Dendritic cell treated with granulocyte-macrophage colony-stimulating factor and Interleukin-4, amounts not matched to agents 40 ng/mL and 50 ng/mL, for 4 days (primary cell): Measurements from ENCODE around the gene ZC3HAV1.
"Not testable (repeated sequence)": the region's sequence is repeated elsewhere in the genome, so short reads cannot be mapped to it uniquely, and the experiment has no call there.

ENCODE experiments used
- H3K27ac Mint-ChIP-seq: one replicate; pipeline ENCODE4 v1.8.0; 2022; ENCODE audit warnings: mild to moderate bottlenecking, mixed read lengths
- H3K27me3 Mint-ChIP-seq: one replicate; pipeline ENCODE4 v1.8.0; 2022; ENCODE audit warnings: mild to moderate bottlenecking, mixed read lengths
- H3K36me3 Mint-ChIP-seq: one replicate; pipeline ENCODE4 v1.8.0; 2022; ENCODE audit warnings: low read depth, mixed read lengths
- H3K4me1 Mint-ChIP-seq: one replicate; pipeline ENCODE4 v1.8.0; 2022; ENCODE audit warnings: low read depth, mixed read lengths
- H3K4me3 Mint-ChIP-seq: one replicate; pipeline ENCODE4 v1.8.0; 2022; ENCODE audit warnings: mild to moderate bottlenecking, moderate library complexity, mixed read lengths
- H3K9me3 Mint-ChIP-seq: one replicate; pipeline ENCODE4 v1.8.0; 2022; ENCODE audit warnings: mixed read lengths
- intact Hi-C: fragments of 100-400 bp; cut with micrococcal nuclease; formaldehyde crosslinking; loops from one replicate; pipeline ENCODE4 v1.15.0; 2022

Gene ZC3HAV1

DNA sequence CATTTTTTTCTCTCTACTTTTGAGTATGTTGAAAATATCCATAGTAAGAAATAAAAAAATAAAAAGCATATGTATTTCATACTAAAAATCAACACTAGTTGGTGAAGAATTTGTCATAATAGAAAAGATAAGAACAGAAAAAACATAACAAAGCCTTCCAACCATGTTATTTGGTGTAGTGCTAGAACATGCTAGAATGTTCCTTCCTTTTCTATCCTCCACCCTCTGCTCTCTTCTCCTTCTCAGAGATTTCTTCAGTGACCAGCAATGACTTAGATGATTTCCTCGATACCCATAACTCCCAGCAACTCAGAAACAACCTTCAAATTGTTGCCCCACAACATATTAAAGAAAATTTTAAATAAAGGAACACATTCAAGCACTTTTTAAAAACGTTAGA, 2.6 kb downstream of the ZC3HAV1 start:
- H3K36me3 Mint-ChIP-seq: peaks cover 52% of the 10 kb centered on the region
- no peaks in the 10 kb centered on the region for H3K27me3 Mint-ChIP-seq
- peak overlapping the region; percentile 89 for H3K27ac Mint-ChIP-seq
- intact Hi-C loops: no loop called here
- H3K4me3 Mint-ChIP-seq: peak overlapping the region; percentile 90
- H3K4me1 Mint-ChIP-seq: peaks cover 29% of the 10 kb centered on the region
- H3K9me3 Mint-ChIP-seq: peaks cover 6% of the 10 kb centered on the region

DNA sequence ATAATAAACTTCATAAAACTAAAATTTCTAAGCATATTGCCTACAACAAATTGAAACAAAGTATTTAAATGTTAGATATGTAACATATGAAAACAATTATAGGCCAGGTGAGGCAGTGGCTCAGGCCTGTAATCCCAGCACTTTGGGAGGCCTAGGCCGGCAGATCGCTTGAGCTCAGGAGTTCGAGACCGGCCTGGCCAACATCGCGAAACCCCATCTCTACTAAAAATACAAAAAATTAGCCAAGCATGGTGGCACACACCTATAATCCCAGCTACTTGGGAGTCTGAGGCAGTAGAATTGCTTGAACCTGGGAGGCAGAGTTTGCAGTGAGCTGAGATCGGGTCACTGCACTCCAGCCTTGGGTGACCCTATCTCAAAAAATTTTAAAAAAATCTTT, 3.3 kb downstream of the ZC3HAV1 start:
- Mint-ChIP-seq H3K4me1 (peaks cover 26% of the 10 kb centered on the region), H3K4me3 (peak overlapping the region; percentile 75), H3K36me3 (peaks cover 55% of the 10 kb centered on the region), H3K27ac (peak overlapping the region; percentile 89)
- H3K27me3 Mint-ChIP-seq, H3K9me3 Mint-ChIP-seq, intact Hi-C loops: not testable (repeated sequence)

DNA sequence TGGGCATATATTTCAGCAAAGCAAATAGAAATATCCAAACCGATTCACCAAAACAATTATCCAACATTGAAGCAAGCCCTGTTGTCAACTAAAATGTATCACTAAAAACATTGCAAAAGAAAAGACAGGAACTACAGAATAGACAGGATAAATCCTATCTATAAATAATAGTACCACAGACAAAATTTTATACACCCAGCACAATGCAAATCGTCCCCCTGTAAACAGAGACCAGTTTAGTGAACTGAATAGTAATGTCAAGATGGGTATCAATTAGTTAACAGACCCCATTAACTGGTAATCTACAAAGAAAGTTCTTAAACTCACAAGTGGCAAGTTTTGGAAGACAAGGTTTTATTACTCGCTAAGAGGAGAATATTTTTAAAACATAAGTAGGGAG, 4.0 kb downstream of the ZC3HAV1 start:
- Mint-ChIP-seq H3K27me3 (no peaks in the 10 kb centered on the region), H3K36me3 (peaks cover 62% of the 10 kb centered on the region), H3K9me3 (no peaks in the 10 kb centered on the region), H3K4me1 (peaks cover 33% of the 10 kb centered on the region), H3K4me3 (peak overlapping the region; percentile 75), H3K27ac (peak overlapping the region; percentile 91)
- intact Hi-C loops: loop anchor here (2.0 kb wide), 1 partner anchor 15 kb away; no protein-coding TSS in a partner anchor

DNA sequence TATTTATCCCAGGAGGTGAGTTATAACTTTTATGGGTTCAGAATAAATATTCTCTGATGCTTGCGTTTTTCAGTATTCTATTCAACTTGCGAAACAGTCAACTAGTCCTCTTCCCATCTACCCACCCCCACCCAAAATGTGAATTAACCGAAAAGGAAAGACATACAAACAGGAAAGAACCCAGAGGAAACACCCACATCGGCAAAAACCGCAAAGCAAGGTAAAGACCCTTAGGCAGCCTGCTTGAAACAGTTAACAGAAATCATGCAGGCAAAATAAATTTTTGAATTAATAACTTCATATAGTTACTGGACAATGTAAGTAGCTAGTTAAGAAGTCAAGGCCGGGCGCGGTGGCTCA, 5.4 kb downstream of the ZC3HAV1 start:
- Mint-ChIP-seq H3K27ac (peak overlapping the region; percentile 91), H3K4me3 (peak overlapping the region; percentile 75), H3K4me1 (peaks cover 41% of the 10 kb centered on the region), H3K36me3 (peaks cover 63% of the 10 kb centered on the region), H3K27me3 (no peaks in the 10 kb centered on the region), H3K9me3 (no peaks in the 10 kb centered on the region)
- intact Hi-C loops: loop anchor here (2.0 kb wide), 1 partner anchor 13 kb away; no protein-coding TSS in a partner anchor

DNA sequence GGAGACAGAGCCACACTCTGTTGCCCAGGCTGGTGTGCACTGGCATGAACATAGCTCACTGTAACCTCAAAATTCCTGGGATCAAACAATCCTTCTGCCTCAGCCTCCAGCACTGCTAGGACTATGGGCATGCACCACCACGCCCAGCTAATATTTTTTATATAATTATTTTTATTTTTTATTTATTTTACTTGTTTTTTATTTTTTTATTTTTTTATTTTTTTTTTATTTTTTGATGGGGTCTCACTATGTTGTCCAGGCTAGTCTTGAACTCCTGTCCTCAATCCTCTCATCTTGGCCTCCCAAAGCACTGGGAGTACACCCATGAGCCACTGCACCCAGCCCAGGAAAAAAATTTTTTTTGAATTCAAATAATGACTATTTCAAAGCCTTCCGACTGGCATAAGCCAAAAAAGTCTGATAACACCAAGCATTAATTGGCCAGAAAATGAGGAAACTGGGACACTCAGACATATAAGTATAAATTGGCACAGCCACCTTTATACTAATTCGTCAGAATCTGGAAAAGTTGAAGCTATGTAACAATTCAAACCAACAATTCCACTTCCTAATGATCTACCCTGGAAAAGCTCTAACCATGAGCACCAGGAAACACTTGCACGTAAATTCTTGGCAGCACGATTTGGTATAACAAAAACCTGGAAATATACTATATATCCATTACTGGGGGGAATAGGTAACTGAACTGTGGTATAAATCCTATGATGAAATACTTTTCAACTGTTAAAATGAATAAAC, 6.3 kb downstream of the ZC3HAV1 start:
- H3K27ac Mint-ChIP-seq: peak overlapping the region; percentile 91
- H3K27me3 Mint-ChIP-seq: no peaks in the 10 kb centered on the region
- H3K36me3 Mint-ChIP-seq: peaks cover 63% of the 10 kb centered on the region
- peaks cover 43% of the 10 kb centered on the region for H3K4me1 Mint-ChIP-seq
- H3K9me3 Mint-ChIP-seq: no peaks in the 10 kb centered on the region
- intact Hi-C loops: no loop called here
- H3K4me3 Mint-ChIP-seq: peak overlapping the region; percentile 75

DNA sequence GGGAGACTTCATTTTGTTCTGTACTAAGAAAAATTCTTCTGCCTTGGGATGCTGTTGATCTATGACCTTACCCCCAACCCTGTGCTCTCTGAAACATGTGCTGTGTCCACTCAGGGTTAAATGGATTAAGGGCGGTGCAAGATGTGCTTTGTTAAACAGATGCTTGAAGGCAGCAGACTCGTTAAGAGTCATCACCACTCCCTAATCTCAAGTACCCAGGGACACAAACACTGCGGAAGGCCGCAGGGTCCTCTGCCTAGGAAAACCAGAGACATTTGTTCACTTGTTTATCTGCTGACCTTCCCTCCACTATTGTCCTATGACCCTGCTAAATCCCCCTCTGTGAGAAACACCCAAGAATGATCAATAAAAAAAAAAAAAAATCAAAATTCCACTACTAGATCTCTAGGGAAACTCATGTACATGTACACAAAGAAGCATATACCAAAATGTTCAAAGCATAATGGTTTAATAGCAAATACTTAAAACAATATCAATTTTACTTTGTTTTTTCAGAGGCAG, 7.8 kb downstream of the ZC3HAV1 start:
- intact Hi-C loops: not testable (repeated sequence)
- peaks cover 63% of the 10 kb centered on the region for H3K36me3 Mint-ChIP-seq

DNA sequence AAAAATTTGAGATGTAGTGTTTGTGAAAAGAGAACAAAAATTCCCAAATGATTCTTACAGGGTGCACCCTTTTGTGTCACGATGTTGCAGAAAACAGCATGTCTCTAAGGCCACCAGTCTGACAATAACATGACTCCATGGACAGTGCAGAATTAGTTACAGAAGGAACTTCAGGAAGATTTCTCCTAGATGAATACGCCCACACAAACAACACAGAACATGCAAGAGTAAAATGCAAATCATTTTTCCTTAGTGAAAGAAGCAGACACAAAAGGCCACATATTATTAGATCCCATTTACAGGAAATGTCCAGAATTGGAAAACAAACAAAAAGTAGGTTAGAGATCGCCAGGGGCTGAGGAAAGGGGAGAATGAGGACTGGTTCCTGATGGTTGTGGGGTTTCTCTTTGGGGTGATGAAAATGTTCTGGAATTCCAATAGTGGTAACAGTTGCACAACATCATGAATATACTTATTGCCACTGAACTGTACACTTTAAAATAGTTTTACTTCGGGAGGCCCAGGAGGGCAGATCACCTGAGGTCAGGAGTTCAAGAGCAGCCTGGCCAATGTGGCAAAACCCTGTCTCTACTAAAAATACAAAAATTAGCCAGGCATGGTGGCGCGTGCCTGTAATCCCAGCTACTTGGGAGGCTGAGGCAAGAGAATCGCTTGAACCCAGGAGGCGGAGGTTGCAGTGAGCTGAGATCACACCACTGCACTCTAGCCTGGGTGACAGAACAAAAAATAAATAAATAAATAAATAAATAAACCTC, 10.2 kb downstream of the ZC3HAV1 start:
- Mint-ChIP-seq H3K4me1 (peaks cover 68% of the 10 kb centered on the region), H3K9me3 (no peaks in the 10 kb centered on the region), H3K36me3 (peaks cover 79% of the 10 kb centered on the region), H3K27ac (peak overlapping the region; percentile 52), H3K27me3 (no peaks in the 10 kb centered on the region), H3K4me3 (no peak overlapping the region)
- intact Hi-C loops: no loop called here

More for the DNA sequence above, 7.8 kb downstream of the ZC3HAV1 start:
- not testable (repeated sequence) for H3K27me3 Mint-ChIP-seq, H3K4me3 Mint-ChIP-seq, H3K9me3 Mint-ChIP-seq
- Mint-ChIP-seq H3K4me1 (peaks cover 44% of the 10 kb centered on the region), H3K27ac (peak overlapping the region; percentile 46)

DNA sequence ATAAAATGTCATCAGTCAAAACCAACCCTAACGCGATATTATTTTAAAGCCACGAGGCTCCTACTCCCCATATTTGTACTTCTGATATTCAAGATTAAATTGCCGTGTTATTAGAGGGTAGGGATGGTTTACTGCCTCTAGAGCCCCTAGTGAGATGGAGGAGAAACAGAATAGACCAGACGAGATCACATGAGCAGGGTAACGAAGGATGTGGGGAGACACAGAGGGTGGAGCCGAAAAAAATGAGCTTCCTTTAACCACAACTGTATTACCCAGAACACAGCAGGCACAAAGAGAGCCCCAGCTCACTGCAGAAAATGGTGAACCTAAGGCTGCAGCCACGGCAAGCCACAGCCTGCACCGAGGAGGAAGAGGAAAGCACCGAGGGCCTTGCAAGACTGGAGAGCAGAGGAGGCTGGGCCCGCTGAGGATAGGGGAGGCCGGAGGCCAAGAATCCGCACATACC, 14.3 kb downstream of the ZC3HAV1 start:
- Mint-ChIP-seq H3K9me3 (no peaks in the 10 kb centered on the region), H3K27ac (peak overlapping the region; percentile 84), H3K4me1 (peaks cover 84% of the 10 kb centered on the region), H3K4me3 (peak overlapping the region; percentile 55), H3K27me3 (no peaks in the 10 kb centered on the region), H3K36me3 (peaks cover 96% of the 10 kb centered on the region)
- intact Hi-C loops: no loop called here

DNA sequence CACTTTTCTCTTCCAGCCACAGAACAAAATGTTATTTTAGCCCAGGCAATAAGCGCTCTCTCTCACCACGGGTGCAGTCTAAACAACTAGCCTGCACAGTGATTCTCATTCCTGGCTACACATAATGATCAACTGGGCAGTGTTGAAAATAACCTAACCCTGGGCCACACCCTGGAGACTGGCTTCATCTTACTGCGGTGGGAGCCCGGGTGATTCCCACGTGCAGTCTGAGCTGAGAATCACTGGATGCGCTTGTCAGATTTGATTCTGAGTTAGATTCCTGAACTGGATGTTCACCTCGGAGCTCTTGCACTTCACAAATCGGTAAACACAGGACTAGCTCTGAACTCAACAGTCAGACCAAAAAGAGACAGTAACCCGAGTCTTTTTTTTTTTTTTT, 14.9 kb downstream of the ZC3HAV1 start:
- Mint-ChIP-seq H3K4me1 (peaks cover 82% of the 10 kb centered on the region), H3K4me3 (peak overlapping the region; percentile 55), H3K36me3 (peaks cover 93% of the 10 kb centered on the region), H3K9me3 (no peaks in the 10 kb centered on the region), H3K27me3 (no peaks in the 10 kb centered on the region), H3K27ac (peak overlapping the region; percentile 84)
- intact Hi-C loops: no loop called here

DNA sequence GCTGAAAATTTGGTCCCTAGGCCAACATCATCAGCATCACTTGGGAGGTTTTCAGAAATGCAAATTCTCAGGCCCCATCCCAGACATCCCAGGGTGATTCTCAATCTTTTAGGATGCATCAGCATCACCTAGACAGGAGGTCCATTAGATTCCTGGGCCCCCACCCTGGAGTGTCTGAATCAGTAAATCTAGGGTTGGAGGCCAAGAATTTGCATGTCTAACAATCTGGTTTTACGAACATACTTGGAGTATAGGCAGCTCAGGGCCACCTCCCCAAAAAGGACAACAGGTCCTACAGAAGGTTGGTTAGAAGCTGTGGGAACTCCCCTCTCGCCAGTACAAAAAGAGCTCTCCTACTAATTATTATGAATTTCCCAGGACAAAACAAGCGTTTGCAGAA, 15.5 kb downstream of the ZC3HAV1 start:
- peaks cover 93% of the 10 kb centered on the region for H3K36me3 Mint-ChIP-seq
- H3K27ac Mint-ChIP-seq: no peak overlapping the region
- H3K4me1 Mint-ChIP-seq: peaks cover 80% of the 10 kb centered on the region
- H3K4me3 Mint-ChIP-seq: no peak overlapping the region
- intact Hi-C loops: no loop called here
- H3K27me3 Mint-ChIP-seq: no peaks in the 10 kb centered on the region
- no peaks in the 10 kb centered on the region for H3K9me3 Mint-ChIP-seq

DNA sequence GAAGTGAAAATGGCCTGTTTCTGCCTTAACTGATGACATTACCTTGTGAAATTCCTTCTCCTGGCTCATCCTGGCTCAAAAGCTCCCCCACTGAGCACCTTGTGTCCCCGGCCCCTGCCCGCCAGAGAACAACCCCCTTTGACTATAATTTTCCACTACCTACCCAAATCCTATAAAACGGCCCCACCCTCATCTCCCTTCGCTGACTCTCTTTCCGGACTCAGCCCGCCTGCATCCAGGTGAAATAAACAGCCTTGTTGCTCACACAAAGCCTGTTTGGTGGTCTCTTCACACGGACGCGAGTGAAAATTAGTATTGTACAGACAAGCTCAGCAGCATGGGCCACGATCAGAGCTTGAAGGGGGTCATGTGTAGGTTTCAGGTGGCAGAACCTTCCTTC, 16.0 kb downstream of the ZC3HAV1 start:
- intact Hi-C loops, H3K27me3 Mint-ChIP-seq, H3K9me3 Mint-ChIP-seq, H3K4me3 Mint-ChIP-seq: not testable (repeated sequence)
- peaks cover 78% of the 10 kb centered on the region for H3K4me1 Mint-ChIP-seq
- peaks cover 93% of the 10 kb centered on the region for H3K36me3 Mint-ChIP-seq
- peak overlapping the region; percentile 16 for H3K27ac Mint-ChIP-seq

DNA sequence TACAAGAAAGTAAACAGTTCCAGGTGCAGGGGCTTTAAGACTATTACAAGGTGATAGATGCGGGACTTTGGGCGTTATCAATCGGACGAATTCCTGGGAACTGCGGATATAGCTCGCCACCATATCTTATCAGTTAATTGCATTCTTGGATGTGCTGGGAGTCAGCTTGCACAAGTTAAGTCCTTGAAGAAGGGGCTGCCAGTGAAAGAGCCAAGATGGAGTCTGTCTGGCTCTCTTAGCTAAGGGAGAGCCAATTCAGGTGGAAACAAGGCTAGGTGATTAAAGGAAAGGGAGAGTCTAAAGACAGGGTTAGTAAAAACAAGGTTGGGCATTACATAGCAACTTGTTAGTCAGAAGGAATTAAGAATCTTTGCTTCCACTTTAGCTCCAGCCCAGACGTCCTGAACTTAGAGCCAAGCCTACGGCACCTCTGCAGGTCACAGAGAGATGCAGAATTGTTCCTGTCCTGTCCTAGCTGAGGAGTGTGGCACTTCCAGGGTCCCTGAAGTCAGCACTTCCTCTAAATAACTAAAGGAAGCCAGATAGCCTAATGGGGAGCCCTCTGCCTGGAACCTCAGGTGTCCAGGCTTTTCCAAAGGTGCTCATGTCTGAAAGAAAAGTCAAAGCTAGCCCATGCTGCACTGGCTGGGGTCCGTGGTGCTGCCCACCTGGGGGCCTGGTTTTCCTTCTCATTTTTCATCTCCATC, 17.3 kb downstream of the ZC3HAV1 start:
- Mint-ChIP-seq H3K4me3 (no peak overlapping the region), H3K27me3 (no peaks in the 10 kb centered on the region), H3K4me1 (peaks cover 74% of the 10 kb centered on the region), H3K9me3 (peaks cover 12% of the 10 kb centered on the region), H3K27ac (peak overlapping the region; percentile 44), H3K36me3 (peaks cover 93% of the 10 kb centered on the region)
- intact Hi-C loops: no loop called here

DNA sequence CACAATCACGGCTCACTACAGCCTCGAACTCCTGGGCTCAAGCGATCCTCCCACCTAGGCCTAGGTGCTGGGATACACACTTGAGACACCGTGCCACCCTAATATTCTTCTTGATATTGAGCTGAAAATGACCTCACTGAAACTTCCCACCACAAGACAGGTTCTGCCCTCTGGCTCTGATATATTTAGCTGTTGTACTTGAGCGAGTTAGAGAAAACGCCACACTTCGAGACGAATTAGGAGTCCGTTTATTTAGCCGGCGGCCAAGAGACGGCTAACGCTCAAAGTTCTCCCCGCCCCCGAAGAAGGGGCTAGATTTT, 17.9 kb downstream of the ZC3HAV1 start:
- Mint-ChIP-seq H3K4me3 (no peak overlapping the region), H3K27me3 (no peaks in the 10 kb centered on the region), H3K4me1 (peaks cover 77% of the 10 kb centered on the region), H3K36me3 (peaks cover 93% of the 10 kb centered on the region), H3K27ac (peak overlapping the region; percentile 44), H3K9me3 (peaks cover 18% of the 10 kb centered on the region)
- intact Hi-C loops: loop anchor here (2.0 kb wide), 1 partner anchor 13 kb away; no protein-coding TSS in a partner anchor

DNA sequence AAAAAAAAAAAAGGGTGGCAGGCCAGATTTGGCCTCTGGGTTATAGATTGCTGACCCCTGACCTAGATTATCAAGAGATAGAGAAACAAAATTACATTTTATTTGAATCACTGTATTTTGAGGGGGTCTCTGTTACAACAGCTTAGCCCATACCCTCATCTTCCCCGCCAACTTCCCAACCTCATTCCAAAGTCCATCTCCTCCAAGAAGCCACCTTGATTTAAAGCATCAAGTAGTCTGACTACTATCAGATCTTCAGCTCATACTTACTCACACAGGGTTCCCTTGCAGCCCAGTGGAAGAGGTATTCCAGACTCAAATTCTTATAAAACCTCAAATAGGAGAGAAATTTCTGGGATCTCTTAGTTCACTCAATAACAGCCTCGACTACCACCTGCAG, 20.4 kb downstream of the ZC3HAV1 start:
- Mint-ChIP-seq H3K4me1 (peaks cover 58% of the 10 kb centered on the region), H3K36me3 (peaks cover 93% of the 10 kb centered on the region), H3K4me3 (no peak overlapping the region), H3K27ac (no peak overlapping the region), H3K9me3 (peaks cover 22% of the 10 kb centered on the region), H3K27me3 (no peaks in the 10 kb centered on the region)
- intact Hi-C loops: no loop called here
